SK-N-SH (cell line): ENCODE data around the gene DYRK1A.

Source experiments
- CTCF ChIP-seq: fragments of 200-600 bp; sonication (generic); IDR thresholded peaks from 2 replicates; pipeline ENCODE4 v1.6.1; 2017; ENCODE audit warnings: antibody characterized with exemption, mild to moderate bottlenecking, moderate library complexity
- FOSL2 ChIP-seq: IDR thresholded peaks from 2 replicates; pipeline ENCODE4 v1.4.0; 2012; ENCODE audit warnings: low read depth, mild to moderate bottlenecking, moderate library complexity, borderline replicate concordance
- IRF3 ChIP-seq: fragments of 150-350 bp; IDR thresholded peaks from 2 replicates; pipeline ENCODE4 v1.6.1; 2016; ENCODE audit warnings: mild to moderate bottlenecking, low read depth, low read length
- MAX ChIP-seq: IDR thresholded peaks from 2 replicates; pipeline ENCODE4 v1.4.0; 2012; ENCODE audit warnings: low read depth
- MXI1 ChIP-seq: IDR thresholded peaks from 2 replicates; pipeline ENCODE4 v1.6.1; 2012; ENCODE audit warnings: mild to moderate bottlenecking, low read depth, low read length, improper control_type of control experiment
- POLR2AphosphoS5 ChIP-seq: IDR thresholded peaks from 2 replicates; pipeline ENCODE4 v1.6.1; 2012; ENCODE audit warnings: low read depth, low read length
- RCOR1 ChIP-seq: fragments of 150-350 bp; IDR thresholded peaks from 2 replicates; pipeline ENCODE4 v1.6.1; 2017; ENCODE audit warnings: antibody characterized with exemption, low read length
- REST ChIP-seq: IDR thresholded peaks from 2 replicates; pipeline ENCODE4 v1.6.1; 2012; ENCODE audit warnings: mild to moderate bottlenecking, low read depth, low read length, moderate library complexity
- RFX5 ChIP-seq: IDR thresholded peaks from 2 replicates; pipeline ENCODE4 v1.6.1; 2012; ENCODE audit warnings: mild to moderate bottlenecking, improper control_type of control experiment, low read length
- RXRA ChIP-seq: IDR thresholded peaks from 2 replicates; pipeline ENCODE4 v1.4.0; 2012; ENCODE audit warnings: low read depth, mild to moderate bottlenecking, borderline replicate concordance
- SMC3 ChIP-seq: IDR thresholded peaks from 2 replicates; pipeline ENCODE4 v1.6.1; 2012; ENCODE audit warnings: low read depth, low read length, improper control_type of control experiment
- TAF1 ChIP-seq: IDR thresholded peaks from 2 replicates; pipeline ENCODE4 v1.6.1; 2012; ENCODE audit warnings: low read depth, mild to moderate bottlenecking, low read length, moderate library complexity, borderline replicate concordance
- TF ChIP-seq, protein P1 (sequence below): IDR thresholded peaks from 2 replicates; pipeline ENCODE4; 2012

- no peak for TF ChIP-seq MAX
- TF ChIP-seq CTCF, result no peak
- TF ChIP-seq POLR2AphosphoS5, result no peak
- no peak for TF ChIP-seq IRF3
- no peak for TF ChIP-seq TAF1
- TF ChIP-seq SMC3, result no peak
- TF ChIP-seq, protein P1, sequence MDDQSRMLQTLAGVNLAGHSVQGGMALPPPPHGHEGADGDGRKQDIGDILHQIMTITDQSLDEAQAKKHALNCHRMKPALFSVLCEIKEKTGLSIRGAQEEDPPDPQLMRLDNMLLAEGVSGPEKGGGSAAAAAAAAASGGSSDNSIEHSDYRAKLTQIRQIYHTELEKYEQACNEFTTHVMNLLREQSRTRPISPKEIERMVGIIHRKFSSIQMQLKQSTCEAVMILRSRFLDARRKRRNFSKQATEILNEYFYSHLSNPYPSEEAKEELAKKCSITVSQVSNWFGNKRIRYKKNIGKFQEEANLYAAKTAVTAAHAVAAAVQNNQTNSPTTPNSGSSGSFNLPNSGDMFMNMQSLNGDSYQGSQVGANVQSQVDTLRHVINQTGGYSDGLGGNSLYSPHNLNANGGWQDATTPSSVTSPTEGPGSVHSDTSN, result no peak
- no peak for TF ChIP-seq MXI1
- no peak for TF ChIP-seq FOSL2
- no peak for TF ChIP-seq REST
- TF ChIP-seq RFX5, result no peak
- no peak for TF ChIP-seq RXRA
- no peak for TF ChIP-seq RCOR1
These were observed 16.5 kb downstream of the DYRK1A start for GRCh38 chr21:37383086-37383485.
